Occipital lobe (tissue), 2 donors: ENCODE results near the gene PTOV1. TPM values are rescaled to one million over a fixed set of nuclear protein-coding genes. Genes with fewer than 3 reads are reported as not detected.

Experiments
- DNase-seq: peaks from one replicate; lab custom pipeline; 2025; lab: John Stamatoyannopoulos, UW
- total RNA-seq: library from RNA; depleted of rRNA; stranded (reverse); fragments of >200 nt; gene quantifications from one replicate; pipeline ENCODE4 v1.2.3, GENCODE V29; 2014

Gene PTOV1
- total RNA-seq, 1 donor from 2014 or later, result 99.2 TPM

- no peak for DNase-seq
Observed at GRCh38 chr19:49843265-49843664, 7.7 kb upstream of the PTOV1 start.

- DNase-seq, result no peak
Observed at GRCh38 chr19:49844138-49845095, 6.5 kb upstream of the PTOV1 start.

GRCh38 chr19:49845414-49845813 lies 5.5 kb upstream of the PTOV1 start:
- DNase-seq, result no peak

- DNase-seq, result no peak
Observed at GRCh38 chr19:49846408-49846807, 4.6 kb upstream of the PTOV1 start.

- no peak for DNase-seq
Observed at GRCh38 chr19:49847731-49848696, 2.9 kb upstream of the PTOV1 start.

- no peak for DNase-seq
Observed at GRCh38 chr19:49848938-49849337, 2.0 kb upstream of the PTOV1 start.

- no peak for DNase-seq
Observed at GRCh38 chr19:49849433-49850220, 1.3 kb upstream of the PTOV1 start.

- DNase-seq, result no peak
Observed at GRCh38 chr19:49850221-49850486, 805 bp upstream of the PTOV1 start.

- no peak for DNase-seq
Observed at GRCh38 chr19:49851456-49852259, 699 bp downstream of the PTOV1 start.

GRCh38 chr19:49852631-49853126 lies 1.7 kb downstream of the PTOV1 start:
- DNase-seq, result no peak

GRCh38 chr19:49853852-49854377 lies 3.0 kb downstream of the PTOV1 start:
- DNase-seq, result no peak

GRCh38 chr19:49854378-49855263 lies 3.7 kb downstream of the PTOV1 start:
- no peak for DNase-seq

GRCh38 chr19:49855277-49855675 lies 4.3 kb downstream of the PTOV1 start:
- DNase-seq, result no peak

GRCh38 chr19:49855676-49856573 lies 5.0 kb downstream of the PTOV1 start:
- DNase-seq, result no peak

GRCh38 chr19:49856574-49857021 lies 5.6 kb downstream of the PTOV1 start:
- DNase-seq, result no peak

GRCh38 chr19:49857061-49857837 lies 6.3 kb downstream of the PTOV1 start:
- DNase-seq, result no peak

- no peak for DNase-seq
Observed at GRCh38 chr19:49857838-49858087, 6.8 kb downstream of the PTOV1 start.
